SK-N-SH treated with all-trans-retinoic acid at 6 μM for 48 hours (cell line): ENCODE data around the gene SLC39A3.

Source experiments
- ARNTL ChIP-seq: fragments of 450-650 bp; formaldehyde crosslinking; IDR thresholded peaks from 2 replicates; pipeline ENCODE4 v1.5.0; 2020; ENCODE audit warnings: low read depth, mild to moderate bottlenecking, moderate library complexity, borderline replicate concordance
- BACH2 ChIP-seq: fragments of 250-450 bp; sonication (Bioruptor Pico); IDR thresholded peaks from 2 replicates; pipeline ENCODE4 v1.9.0; 2021; ENCODE audit warnings: mild to moderate bottlenecking, borderline replicate concordance
- CSDC2 ChIP-seq: fragments of 250-450 bp; sonication (Bioruptor Pico); IDR thresholded peaks from 2 replicates; pipeline ENCODE4 v1.5.0; 2020; ENCODE audit warnings: mild to moderate bottlenecking, moderate library complexity
- RARB ChIP-seq: fragments of 250-450 bp; sonication (Bioruptor Pico); IDR thresholded peaks from 2 replicates; pipeline ENCODE4 v1.8.0; 2021; ENCODE audit warnings: mild to moderate bottlenecking, moderate library complexity
- TCF4 ChIP-seq: fragments of 250-450 bp; sonication (Bioruptor Pico); IDR thresholded peaks from 2 replicates; pipeline ENCODE4 v1.8.0; 2021; ENCODE audit warnings: mild to moderate bottlenecking, moderate library complexity, borderline replicate concordance
- ZFP30 ChIP-seq: fragments of 450-650 bp; formaldehyde crosslinking; IDR thresholded peaks from 2 replicates; pipeline ENCODE4 v1.5.0; 2022; ENCODE audit warnings: mild to moderate bottlenecking, moderate library complexity
- ZNF70 ChIP-seq: fragments of 450-650 bp; formaldehyde crosslinking; IDR thresholded peaks from 2 replicates; pipeline ENCODE4 v1.5.0; 2020; ENCODE audit warnings: mild to moderate bottlenecking, moderate library complexity
- TF ChIP-seq, protein P1 (sequence below): fragments of 250-450 bp; sonication (Bioruptor Pico); IDR thresholded peaks from 2 replicates; pipeline ENCODE4 v1.5.1; 2020; ENCODE audit warnings: low read depth, mild to moderate bottlenecking, moderate library complexity
- TF ChIP-seq, protein P2 (sequence below): fragments of 250-450 bp; sonication (Bioruptor Pico); IDR thresholded peaks from 2 replicates; pipeline ENCODE4 v1.5.0; 2020; ENCODE audit warnings: mild to moderate bottlenecking, moderate library complexity
- TF ChIP-seq, protein P3 (sequence below): fragments of 250-450 bp; sonication (Bioruptor Pico); IDR thresholded peaks from 2 replicates; pipeline ENCODE4 v1.8.0; 2020; ENCODE audit warnings: mild to moderate bottlenecking, moderate library complexity, borderline replicate concordance

DNA sequence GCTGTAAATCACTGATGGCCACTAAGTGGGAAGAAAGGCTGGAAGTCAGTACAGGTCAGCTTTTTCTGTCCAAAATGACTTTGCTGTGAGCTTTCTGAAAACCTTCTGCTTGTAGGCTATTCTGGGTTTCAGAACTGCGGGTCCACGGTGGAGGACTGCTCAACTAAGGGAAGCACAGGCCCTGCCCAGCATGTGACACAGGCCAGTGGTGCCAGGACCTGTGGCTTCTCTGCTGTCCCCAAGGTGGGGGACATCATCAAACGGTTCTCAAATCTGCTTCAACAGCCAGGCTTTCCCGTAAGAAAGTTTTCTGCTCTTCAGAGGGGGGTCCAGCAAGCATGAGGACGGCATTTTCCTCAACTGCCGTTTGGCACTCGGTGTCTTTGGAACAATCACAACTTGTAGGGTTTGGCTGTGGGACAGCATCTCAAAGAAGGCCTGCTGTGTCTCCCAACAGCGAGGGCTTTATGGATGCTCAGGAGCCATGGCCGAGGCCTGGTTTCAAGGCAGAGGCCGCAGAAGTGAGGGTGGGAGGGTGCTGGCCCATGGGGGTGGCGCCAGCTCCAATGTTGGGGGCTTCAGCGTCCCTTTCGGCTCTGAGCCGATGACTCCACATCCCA lies 39.4 kb upstream of the SLC39A3 start:
- TF ChIP-seq, protein P1, sequence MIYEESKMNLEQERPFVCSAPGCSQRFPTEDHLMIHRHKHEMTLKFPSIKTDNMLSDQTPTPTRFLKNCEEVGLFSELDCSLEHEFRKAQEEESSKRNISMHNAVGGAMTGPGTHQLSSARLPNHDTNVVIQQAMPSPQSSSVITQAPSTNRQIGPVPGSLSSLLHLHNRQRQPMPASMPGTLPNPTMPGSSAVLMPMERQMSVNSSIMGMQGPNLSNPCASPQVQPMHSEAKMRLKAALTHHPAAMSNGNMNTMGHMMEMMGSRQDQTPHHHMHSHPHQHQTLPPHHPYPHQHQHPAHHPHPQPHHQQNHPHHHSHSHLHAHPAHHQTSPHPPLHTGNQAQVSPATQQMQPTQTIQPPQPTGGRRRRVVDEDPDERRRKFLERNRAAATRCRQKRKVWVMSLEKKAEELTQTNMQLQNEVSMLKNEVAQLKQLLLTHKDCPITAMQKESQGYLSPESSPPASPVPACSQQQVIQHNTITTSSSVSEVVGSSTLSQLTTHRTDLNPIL (CRISPR knock-in tag), result no peak
- TF ChIP-seq ZFP30 (CRISPR knock-in tag), result no peak
- no peak for TF ChIP-seq CSDC2 (CRISPR knock-in tag)
- TF ChIP-seq ARNTL (CRISPR knock-in tag), result no peak
- TF ChIP-seq TCF4, result no peak
- no peak for TF ChIP-seq RARB (CRISPR knock-in tag)
- no peak for TF ChIP-seq ZNF70 (CRISPR knock-in tag)
- TF ChIP-seq BACH2, result no peak
- TF ChIP-seq, protein P2, sequence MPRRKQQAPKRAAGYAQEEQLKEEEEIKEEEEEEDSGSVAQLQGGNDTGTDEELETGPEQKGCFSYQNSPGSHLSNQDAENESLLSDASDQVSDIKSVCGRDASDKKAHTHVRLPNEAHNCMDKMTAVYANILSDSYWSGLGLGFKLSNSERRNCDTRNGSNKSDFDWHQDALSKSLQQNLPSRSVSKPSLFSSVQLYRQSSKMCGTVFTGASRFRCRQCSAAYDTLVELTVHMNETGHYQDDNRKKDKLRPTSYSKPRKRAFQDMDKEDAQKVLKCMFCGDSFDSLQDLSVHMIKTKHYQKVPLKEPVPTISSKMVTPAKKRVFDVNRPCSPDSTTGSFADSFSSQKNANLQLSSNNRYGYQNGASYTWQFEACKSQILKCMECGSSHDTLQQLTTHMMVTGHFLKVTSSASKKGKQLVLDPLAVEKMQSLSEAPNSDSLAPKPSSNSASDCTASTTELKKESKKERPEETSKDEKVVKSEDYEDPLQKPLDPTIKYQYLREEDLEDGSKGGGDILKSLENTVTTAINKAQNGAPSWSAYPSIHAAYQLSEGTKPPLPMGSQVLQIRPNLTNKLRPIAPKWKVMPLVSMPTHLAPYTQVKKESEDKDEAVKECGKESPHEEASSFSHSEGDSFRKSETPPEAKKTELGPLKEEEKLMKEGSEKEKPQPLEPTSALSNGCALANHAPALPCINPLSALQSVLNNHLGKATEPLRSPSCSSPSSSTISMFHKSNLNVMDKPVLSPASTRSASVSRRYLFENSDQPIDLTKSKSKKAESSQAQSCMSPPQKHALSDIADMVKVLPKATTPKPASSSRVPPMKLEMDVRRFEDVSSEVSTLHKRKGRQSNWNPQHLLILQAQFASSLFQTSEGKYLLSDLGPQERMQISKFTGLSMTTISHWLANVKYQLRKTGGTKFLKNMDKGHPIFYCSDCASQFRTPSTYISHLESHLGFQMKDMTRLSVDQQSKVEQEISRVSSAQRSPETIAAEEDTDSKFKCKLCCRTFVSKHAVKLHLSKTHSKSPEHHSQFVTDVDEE (CRISPR knock-in tag), result no peak
- TF ChIP-seq, protein P3, sequence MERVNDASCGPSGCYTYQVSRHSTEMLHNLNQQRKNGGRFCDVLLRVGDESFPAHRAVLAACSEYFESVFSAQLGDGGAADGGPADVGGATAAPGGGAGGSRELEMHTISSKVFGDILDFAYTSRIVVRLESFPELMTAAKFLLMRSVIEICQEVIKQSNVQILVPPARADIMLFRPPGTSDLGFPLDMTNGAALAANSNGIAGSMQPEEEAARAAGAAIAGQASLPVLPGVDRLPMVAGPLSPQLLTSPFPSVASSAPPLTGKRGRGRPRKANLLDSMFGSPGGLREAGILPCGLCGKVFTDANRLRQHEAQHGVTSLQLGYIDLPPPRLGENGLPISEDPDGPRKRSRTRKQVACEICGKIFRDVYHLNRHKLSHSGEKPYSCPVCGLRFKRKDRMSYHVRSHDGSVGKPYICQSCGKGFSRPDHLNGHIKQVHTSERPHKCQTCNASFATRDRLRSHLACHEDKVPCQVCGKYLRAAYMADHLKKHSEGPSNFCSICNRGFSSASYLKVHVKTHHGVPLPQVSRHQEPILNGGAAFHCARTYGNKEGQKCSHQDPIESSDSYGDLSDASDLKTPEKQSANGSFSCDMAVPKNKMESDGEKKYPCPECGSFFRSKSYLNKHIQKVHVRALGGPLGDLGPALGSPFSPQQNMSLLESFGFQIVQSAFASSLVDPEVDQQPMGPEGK (CRISPR knock-in tag), result no peak
